NOMO-1 (cell line): Measurements from ENCODE around the gene MAP1S.

Experiments used
- DNase-seq, 2 experiments: peaks; one replicate each; lab custom pipeline; 2025; ENCODE audit not compliant: unreplicated experiment in 2 of 2; lab: John Stamatoyannopoulos, UW

MAP1S gene

GRCh38 chr19:17718947-17719711 is at the start of gene MAP1S:
MAP1S (plus strand) TSS chr19:17719480; CDS start chr19:17719503, 23 bp downstream.
- peak; percentile 22 to 67 for DNase-seq

- no peak for DNase-seq
Observed at GRCh38 chr19:17671906-17672305, 47.4 kb upstream of the MAP1S start.

GRCh38 chr19:17673937-17674799 is 45.1 kb upstream of the MAP1S start:
- DNase-seq, result no peak

- DNase-seq, result no peak
Observed at GRCh38 chr19:17676295-17676694, 43.0 kb upstream of the MAP1S start.

- no peak for DNase-seq
Observed at GRCh38 chr19:17677002-17677401, 42.3 kb upstream of the MAP1S start.

GRCh38 chr19:17678836-17679235 is 40.4 kb upstream of the MAP1S start:
- DNase-seq, result no peak

GRCh38 chr19:17679526-17680229 is 39.6 kb upstream of the MAP1S start:
- DNase-seq, result no peak

GRCh38 chr19:17680230-17680722 is 39.0 kb upstream of the MAP1S start:
- DNase-seq, result peak; percentile 61 to 64

GRCh38 chr19:17681505-17682125 is 37.7 kb upstream of the MAP1S start:
- DNase-seq, result peak in 1 of 2 experiments; percentile 51

GRCh38 chr19:17682273-17682672 is 37.0 kb upstream of the MAP1S start:
- no peak for DNase-seq

GRCh38 chr19:17683078-17683477 is 36.2 kb upstream of the MAP1S start:
- no peak for DNase-seq

- no peak for DNase-seq
Observed at GRCh38 chr19:17684256-17684655, 35.0 kb upstream of the MAP1S start.

- no peak for DNase-seq
Observed at GRCh38 chr19:17685451-17686022, 33.7 kb upstream of the MAP1S start.

- DNase-seq, result no peak
Observed at GRCh38 chr19:17686023-17686521, 33.2 kb upstream of the MAP1S start.

GRCh38 chr19:17686592-17687024 is 32.7 kb upstream of the MAP1S start:
- DNase-seq, result no peak

- DNase-seq, result no peak
Observed at GRCh38 chr19:17687141-17687856, 32.0 kb upstream of the MAP1S start.

- DNase-seq, result peak; percentile 22 to 27
Observed at GRCh38 chr19:17687857-17688784, 31.2 kb upstream of the MAP1S start, which contains the start of gene UNC13A. UNC13A (minus strand) TSS chr19:17688354; CDS start chr19:17688199, 155 bp downstream.
